NCI-H1092 (cell line): Measurements from ENCODE around the gene TRPC3.
A peak's percentile ranks its signal among the peaks of the same experiment; 100 is the strongest.
"Not testable (repeated sequence)": the region's sequence is repeated elsewhere in the genome, so short reads cannot be mapped to it uniquely, and the experiment has no call there.

Experiments
- DNase-seq: peaks from one replicate; lab custom pipeline; 2025; lab: John Stamatoyannopoulos, UW

The TRPC3 gene

GRCh38 chr4:121946644-121947043 is 5.2 kb downstream of the TRPC3 start:
- DNase-seq: no peak

GRCh38 chr4:121943941-121944340 is 7.9 kb downstream of the TRPC3 start:
- DNase-seq: no peak

GRCh38 chr4:121939690-121940089 is 12.2 kb downstream of the TRPC3 start:
- DNase-seq: no peak

GRCh38 chr4:121938282-121939092 is 13.4 kb downstream of the TRPC3 start:
- DNase-seq: no peak

- DNase-seq: no peak
These were observed 15.8 kb downstream of the TRPC3 start for GRCh38 chr4:121936101-121936500.

GRCh38 chr4:121934635-121935034 is 17.2 kb downstream of the TRPC3 start:
- no peak for DNase-seq

- no peak for DNase-seq
These were observed 19.5 kb downstream of the TRPC3 start for GRCh38 chr4:121932212-121932974.

GRCh38 chr4:121930304-121930703 is 21.6 kb downstream of the TRPC3 start:
- DNase-seq: no peak

GRCh38 chr4:121927948-121928347 is 23.9 kb downstream of the TRPC3 start:
- no peak for DNase-seq

- DNase-seq: not testable (repeated sequence)
These were observed 25.4 kb downstream of the TRPC3 start for GRCh38 chr4:121926490-121926889.

GRCh38 chr4:121923306-121923705 is 28.6 kb downstream of the TRPC3 start:
- DNase-seq: no peak

GRCh38 chr4:121913667-121914066 is 38.2 kb downstream of the TRPC3 start:
- DNase-seq: no peak

GRCh38 chr4:121908346-121908745 is 43.5 kb downstream of the TRPC3 start:
- DNase-seq: no peak

GRCh38 chr4:121900132-121900983 is 51.5 kb downstream of the TRPC3 start:
- peak; percentile 40 for DNase-seq

- DNase-seq: no peak
These were observed 53.7 kb downstream of the TRPC3 start for GRCh38 chr4:121898150-121898549.

GRCh38 chr4:121888134-121888533 is 63.7 kb downstream of the TRPC3 start:
- no peak for DNase-seq

- no peak for DNase-seq
These were observed 66.7 kb downstream of the TRPC3 start for GRCh38 chr4:121885115-121885514.

- DNase-seq: no peak
These were observed 70.7 kb downstream of the TRPC3 start for GRCh38 chr4:121881158-121881557.

GRCh38 chr4:121879135-121879534 is 72.7 kb downstream of the TRPC3 start:
- DNase-seq: no peak

- no peak for DNase-seq
These were observed 74.7 kb downstream of the TRPC3 start for GRCh38 chr4:121877041-121877773.

- no peak for DNase-seq
These were observed 75.8 kb downstream of the TRPC3 start for GRCh38 chr4:121876070-121876469.

GRCh38 chr4:121875652-121876051 is 76.2 kb downstream of the TRPC3 start:
- no peak for DNase-seq
